GM18907 (cell line): Measurements from ENCODE around the gene ERCC8.

Experiments used
- ATAC-seq: cut with Tn5 transposase; IDR thresholded peaks from one replicate; pipeline ENCODE4 v1.9.1; 2021; ENCODE audit warnings: mild to moderate bottlenecking, moderate library complexity; ENCODE audit not compliant: unreplicated experiment

Gene ERCC8

DNA sequence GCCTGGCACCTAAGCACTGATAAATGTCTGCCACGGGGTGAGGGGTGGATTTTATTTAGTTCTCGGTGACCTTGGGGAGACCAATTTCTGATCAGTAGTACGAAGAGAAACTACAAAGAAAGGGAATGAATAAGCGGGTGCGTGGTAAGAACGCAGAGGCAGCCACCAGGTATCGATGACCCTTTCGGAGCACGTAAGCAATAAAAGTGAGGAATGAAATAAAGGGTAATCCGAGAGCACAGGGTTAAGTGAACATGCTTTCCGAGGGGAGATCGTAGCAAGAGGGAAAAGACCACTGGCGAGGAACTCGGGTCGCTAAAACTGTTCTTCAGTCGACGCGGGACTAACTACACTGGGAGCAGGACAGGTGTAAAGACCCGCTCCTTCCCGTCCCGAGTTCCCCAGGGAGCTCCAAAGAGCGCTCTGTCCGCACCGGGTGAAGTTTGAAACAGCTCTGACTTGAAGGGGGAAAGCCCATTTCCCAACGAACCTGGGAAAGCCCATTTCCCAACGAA, 101.9 kb downstream of the ERCC8 start:
- no peak for ATAC-seq

DNA sequence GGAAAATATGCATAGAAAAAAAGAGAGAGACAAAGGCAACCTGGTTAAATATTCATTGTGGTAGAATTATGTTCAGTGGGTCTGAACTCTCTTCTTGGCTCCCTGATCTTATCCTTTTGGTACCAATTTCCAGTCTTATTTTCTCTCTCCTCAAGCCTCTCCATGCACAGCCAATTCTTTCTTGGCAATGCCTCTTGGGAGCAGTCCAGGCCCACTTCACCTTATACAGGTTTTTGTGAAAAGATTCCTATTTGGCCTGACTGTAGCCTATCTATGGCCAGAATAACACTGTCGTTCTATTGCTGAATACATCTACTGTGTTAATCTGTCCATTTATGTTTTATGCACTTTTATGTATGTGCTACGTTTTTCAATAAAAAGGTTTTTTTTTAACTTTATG, 103.5 kb downstream of the ERCC8 start:
- ATAC-seq = no peak

- ATAC-seq = no peak
These were observed 108.7 kb downstream of the ERCC8 start for GRCh38 chr5:60836131-60836530.

DNA sequence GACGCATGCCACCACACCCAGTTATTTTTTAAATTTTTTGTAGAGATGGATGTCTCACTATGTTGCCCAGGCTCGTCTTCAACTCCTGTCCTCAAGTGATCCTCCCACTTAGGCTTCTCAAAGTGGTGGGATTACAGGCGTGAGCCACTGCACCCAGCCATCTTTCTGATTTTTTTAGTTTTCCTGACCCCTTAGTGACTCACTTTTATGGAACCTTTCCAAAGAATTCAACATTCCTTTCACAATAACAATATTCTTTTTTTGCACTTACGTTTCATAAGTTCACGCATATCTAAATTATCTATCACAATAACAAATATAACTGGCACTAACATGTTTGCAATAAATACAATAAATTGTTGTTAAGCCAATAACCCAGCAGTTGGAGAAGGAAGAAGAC, 109.3 kb downstream of the ERCC8 start:
- no peak for ATAC-seq

DNA sequence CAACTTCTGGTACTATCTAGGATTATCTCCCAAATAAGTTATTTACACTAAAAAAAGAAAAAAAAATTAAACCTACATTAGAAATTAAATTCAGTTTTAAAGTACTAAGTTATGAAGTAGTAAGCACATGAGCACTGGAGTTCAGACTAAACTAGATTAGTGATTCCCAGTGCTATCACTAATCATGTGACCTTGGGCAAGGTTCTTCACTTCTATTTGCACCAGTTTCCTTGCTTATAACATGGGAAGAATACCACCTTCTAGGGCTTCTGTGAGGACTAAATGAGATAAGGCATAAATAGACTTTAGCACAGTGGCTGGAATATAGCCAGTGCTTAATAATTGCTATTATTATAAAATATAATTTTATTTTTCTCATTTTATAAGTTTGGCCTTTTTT, 111.3 kb downstream of the ERCC8 start:
- ATAC-seq = no peak

- peak; percentile 60 for ATAC-seq
These were observed 114.2 kb downstream of the ERCC8 start for GRCh38 chr5:60830581-60831127.

GRCh38 chr5:60829490-60830266, 115.2 kb downstream of the ERCC8 start:
- no peak for ATAC-seq

GRCh38 chr5:60827201-60827600, 117.7 kb downstream of the ERCC8 start:
- ATAC-seq = no peak

DNA sequence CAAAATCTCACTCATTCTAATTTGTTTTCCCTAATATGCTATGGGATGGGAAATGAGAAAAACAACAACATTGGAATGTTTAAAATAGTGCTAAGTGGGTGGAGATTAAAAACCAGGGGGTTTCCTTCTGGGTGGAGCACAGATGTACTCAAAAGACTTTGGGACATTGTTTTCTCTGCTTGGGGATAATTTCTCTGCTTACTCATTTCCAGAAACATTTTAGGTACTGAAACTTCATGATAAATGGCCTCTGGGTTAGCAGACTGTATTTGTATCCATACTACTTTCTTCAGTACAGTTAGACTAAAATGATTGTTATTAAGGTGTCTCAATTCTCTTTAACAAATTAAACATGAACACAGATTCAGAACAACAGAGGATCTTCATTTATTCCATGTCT, 118.2 kb downstream of the ERCC8 start:
- peak; percentile 82 for ATAC-seq
